Sigmoid colon (tissue), 7 donors: ENCODE data around the gene B3GAT1. TPM values are rescaled to one million over a fixed set of nuclear protein-coding genes. Genes with fewer than 3 reads are reported as not detected.

Experiments
- DNase-seq: peaks from one replicate; pipeline ENCODE4 v3.0.0-alpha.2; 2019
- H3K27ac ChIP-seq, 4 donors: fragments of 200-600 bp; sonication (generic); one replicate each; pipeline ENCODE4 v1.5.1; 2016 to 2019; ENCODE audit warnings: mild to moderate bottlenecking in 1 of 4
- H3K27me3 ChIP-seq, 3 donors: fragments of 200-600 bp; sonication (generic); one replicate each; pipeline ENCODE4 v1.5.1; 2019; ENCODE audit warnings: mild to moderate bottlenecking in 1 of 3
- H3K36me3 ChIP-seq, 4 donors: fragments of 200-600 bp; sonication (generic); one replicate each; pipeline ENCODE4 v1.5.1; 2016 to 2019
- H3K4me1 ChIP-seq, 4 donors: fragments of 200-600 bp; sonication (generic); one replicate each; pipeline ENCODE4 v1.5.1; 2017 to 2019
- H3K4me3 ChIP-seq, 4 donors: fragments of 200-600 bp; sonication (generic); one replicate each; pipeline ENCODE4 v1.5.1; 2017 to 2019; ENCODE audit warnings: mild to moderate bottlenecking in 2 of 4, moderate library complexity in 1 of 4
- H3K9me3 ChIP-seq, 4 donors: fragments of 200-600 bp in 3 of 4; sonication (generic) in 3 of 4; one replicate each; pipeline versions ENCODE4 v1.5.1 to v1.6.1; 2013 to 2019
- CTCF ChIP-seq, 4 experiments: fragments of 450-650 bp in 3 of 4; fragments of 200-600 bp in 1 of 4; IDR thresholded peaks; one replicate each; pipeline ENCODE4 v1.5.1; 2016 to 2019; ENCODE audit warnings: antibody characterized with exemption in 4 of 4, mild to moderate bottlenecking in 3 of 4, moderate library complexity in 2 of 4
- EP300 ChIP-seq, 4 donors: sonication (generic); formaldehyde crosslinking; IDR thresholded peaks; one replicate each; pipeline ENCODE4 v1.6.1; 2017; ENCODE audit warnings: antibody characterized with exemption in 4 of 4
- POLR2A ChIP-seq, 2 donors: fragments of 450-650 bp; IDR thresholded peaks; one replicate each; pipeline ENCODE4 v1.6.1; 2016; ENCODE audit warnings: antibody characterized with exemption in 2 of 2, mild to moderate bottlenecking in 2 of 2, moderate library complexity in 2 of 2
- POLR2AphosphoS5 ChIP-seq, 4 donors: sonication (generic); formaldehyde crosslinking; IDR thresholded peaks; one replicate each; pipeline ENCODE4 v1.6.1; 2017; ENCODE audit warnings: antibody characterized with exemption in 4 of 4
- WGBS, 2 donors: extraction: QIAGEN DNeasy Blood & Tissue Kit; methylation state at CpG; one replicate each; pipeline ENCODE4 v1.1.7; 2013; 5-methylcytosine and 5-hydroxymethylcytosine counted together
- intact Hi-C: fragments of 100-400 bp; cut with DNase I; formaldehyde crosslinking; loops from one replicate; pipeline ENCODE4 v1.15.1; 2023
- polyA plus RNA-seq, 3 donors: library from polyadenylated mRNA; stranded (reverse); fragments of 200-250 nt; gene quantifications; one replicate each; pipeline ENCODE4 v1.2.3, GENCODE V29; 2013
- total RNA-seq, 4 donors: library from RNA; depleted of rRNA; stranded (reverse); fragments of >200 nt; gene quantifications; one replicate each; pipeline ENCODE4 v1.1.0, GENCODE V29; 2016
- donor health status: healthy with polysubstance abuse.
- donor health status: Bipolar disorder and iron deficiency.
- donor health status: healthy.

The B3GAT1 gene
- total and polyA plus RNA-seq, 7 donors, result 0.16 to 0.63 (median 0.27) TPM; not detected in 3

- Histone ChIP-seq H3K36me3 (no peaks in the 10 kb centered on the region), H3K4me3 (no peak overlapping the region), H3K27ac (no peak overlapping the region), H3K9me3 (no peaks in the 10 kb centered on the region), H3K4me1 (no peaks in the 10 kb centered on the region), H3K27me3 (peaks cover 0 to 14% (median 7%) of the 10 kb centered on the region in 3 donors)
- no peak for DNase-seq
- intact Hi-C loops, result no loop called here
- WGBS, 2 donors, result 86 to 87% methylated on average over 10 of the region's 10 CpGs
- no peak for TF ChIP-seq EP300 (IDR thresholded peaks at IDR 0.05)
- no peak for TF ChIP-seq CTCF (IDR thresholded peaks at IDR 0.05)
- TF ChIP-seq POLR2A (IDR thresholded peaks at IDR 0.05), result no peak
- TF ChIP-seq POLR2AphosphoS5 (IDR thresholded peaks at IDR 0.05), result no peak
Measured at GRCh38 chr11:134423106-134423505, 11.1 kb upstream of the B3GAT1 start.

DNA sequence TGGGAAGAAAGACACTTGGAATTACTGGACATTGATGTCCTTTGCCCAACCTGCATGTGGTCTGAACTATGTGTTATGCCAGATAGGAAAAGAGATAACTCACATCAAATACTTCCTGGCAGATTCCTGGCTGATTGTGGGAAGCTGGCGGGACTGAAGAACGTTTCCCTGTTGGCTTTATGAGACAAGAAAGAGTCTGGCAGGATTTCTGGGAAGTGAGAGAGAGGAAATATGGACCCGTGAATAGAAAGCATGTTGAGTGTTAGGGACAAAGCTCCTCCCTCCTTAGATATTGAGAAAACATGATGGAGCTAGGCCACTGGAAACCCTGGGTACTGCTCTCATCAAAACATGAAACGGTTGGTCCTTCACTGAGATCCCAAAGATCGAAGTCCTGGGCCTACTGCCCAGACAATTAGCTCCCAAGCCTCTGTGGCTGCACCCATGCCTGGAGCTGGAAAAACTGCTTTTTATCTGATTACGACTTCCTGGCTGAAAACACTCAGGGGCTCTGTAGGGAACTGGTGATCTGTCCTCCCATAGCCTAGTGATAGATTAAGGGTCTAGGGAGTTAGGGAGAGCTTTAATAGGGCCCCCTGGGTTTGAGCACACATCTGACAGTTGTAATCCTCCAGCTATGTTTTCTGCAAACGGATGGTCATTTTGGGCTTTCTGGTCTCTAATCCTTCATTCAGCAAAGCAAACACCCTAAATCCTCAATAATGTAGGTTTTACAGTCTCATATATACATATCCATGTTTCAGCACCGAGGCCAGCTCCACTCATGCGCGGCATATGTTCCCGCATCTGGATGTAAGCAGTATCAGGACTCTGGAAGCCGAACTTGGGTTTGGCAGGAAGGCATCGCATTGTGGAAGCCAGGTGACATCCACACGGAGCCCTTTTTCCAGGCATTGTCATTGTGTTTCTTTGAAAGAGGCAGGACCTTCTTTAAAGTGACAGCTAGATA, 6.1 kb upstream of the B3GAT1 start:
- TF ChIP-seq POLR2A (IDR thresholded peaks at IDR 0.05), result no peak
- no peak for TF ChIP-seq POLR2AphosphoS5 (IDR thresholded peaks at IDR 0.05)
- no peak for TF ChIP-seq CTCF (IDR thresholded peaks at IDR 0.05)
- TF ChIP-seq EP300 (IDR thresholded peaks at IDR 0.05), result no peak
- 38 to 56% methylated on average over 14 of the region's 14 CpGs for WGBS, 2 donors
- Histone ChIP-seq H3K4me3 (no peak overlapping the region), H3K27ac (no peak overlapping the region), H3K27me3 (peaks cover 3 to 51% (median 14%) of the 10 kb centered on the region in 3 donors), H3K4me1 (no peaks in the 10 kb centered on the region), H3K36me3 (no peaks in the 10 kb centered on the region), H3K9me3 (no peaks in the 10 kb centered on the region)
- DNase-seq, result no peak
- intact Hi-C loops, result no loop called here

GRCh38 chr11:134416726-134417125, 4.7 kb upstream of the B3GAT1 start:
- H3K27ac ChIP-seq, result no peak overlapping the region
- peaks cover 12 to 63% (median 24%) of the 10 kb centered on the region in 3 donors for H3K27me3 ChIP-seq
- intact Hi-C loops, result no loop called here
- no peaks in the 10 kb centered on the region for H3K9me3 ChIP-seq
- 73 to 74% methylated on average over 10 of the region's 10 CpGs for WGBS, 2 donors
- DNase-seq, result no peak
- TF ChIP-seq POLR2A (IDR thresholded peaks at IDR 0.05) (no peak), POLR2AphosphoS5 (IDR thresholded peaks at IDR 0.05) (no peak), EP300 (IDR thresholded peaks at IDR 0.05) (no peak), CTCF (IDR thresholded peaks at IDR 0.05) (no peak)
- H3K36me3 ChIP-seq, result no peaks in the 10 kb centered on the region
- H3K4me1 ChIP-seq, result peaks cover 0 to 12% (median 8%) of the 10 kb centered on the region in 4 donors
- H3K4me3 ChIP-seq, result no peak overlapping the region

- no peaks in the 10 kb centered on the region for H3K9me3 ChIP-seq
- no peak overlapping the region for H3K4me3 ChIP-seq
- no peak for DNase-seq
- peaks cover 0 to 19% (median 17%) of the 10 kb centered on the region in 4 donors for H3K4me1 ChIP-seq
- no peak for TF ChIP-seq EP300 (IDR thresholded peaks at IDR 0.05)
- TF ChIP-seq POLR2AphosphoS5 (IDR thresholded peaks at IDR 0.05), result no peak
- TF ChIP-seq CTCF (IDR thresholded peaks at IDR 0.05), result no peak
- TF ChIP-seq POLR2A (IDR thresholded peaks at IDR 0.05), result no peak
- H3K36me3 ChIP-seq, result no peaks in the 10 kb centered on the region
- no peak overlapping the region for H3K27ac ChIP-seq
- intact Hi-C loops, result no loop called here
- WGBS, 2 donors, result 32 to 33% methylated on average over 17 of the region's 17 CpGs
- H3K27me3 ChIP-seq, result peaks cover 18 to 79% (median 41%) of the 10 kb centered on the region in 3 donors
Measured at GRCh38 chr11:134414766-134415765, 3.0 kb upstream of the B3GAT1 start.
